Effector memory CD4-positive, alpha-beta T cell (primary cell): ENCODE results near the gene PCNT.

Experiments
- DNase-seq, 3 donors: peaks; one replicate each; pipeline ENCODE4 v3.0.0-alpha.2; 2020
- H3K27ac ChIP-seq: 2 replicates; pipeline ENCODE4 v1.7.0; 2013; ENCODE audit warnings: mild to moderate bottlenecking, low read length, moderate library complexity; ENCODE audit not compliant: insufficient read depth, poor library complexity, severe bottlenecking
- H3K27me3 ChIP-seq: replicated peaks from 2 replicates; pipeline ENCODE4 v1.7.0; 2013; ENCODE audit warnings: mild to moderate bottlenecking, low read length; ENCODE audit not compliant: insufficient read depth, control insufficient read depth, poor library complexity, severe bottlenecking
- H3K36me3 ChIP-seq: 2 replicates; pipeline ENCODE4 v1.7.0; 2013; ENCODE audit warnings: mild to moderate bottlenecking, low read length, moderate library complexity; ENCODE audit not compliant: control insufficient read depth, insufficient read depth
- H3K4me1 ChIP-seq: 2 replicates; pipeline ENCODE4 v1.7.0; 2013; ENCODE audit warnings: low read length, mild to moderate bottlenecking; ENCODE audit not compliant: control insufficient read depth, insufficient read depth, poor library complexity, severe bottlenecking
- H3K4me3 ChIP-seq: 2 replicates; pipeline ENCODE4 v1.7.0; 2013; ENCODE audit warnings: low read length, low read depth, mild to moderate bottlenecking; ENCODE audit not compliant: insufficient read depth, poor library complexity, severe bottlenecking
- H3K9me3 ChIP-seq: 2 replicates; pipeline ENCODE4 v1.7.0; 2013; ENCODE audit warnings: mild to moderate bottlenecking, low read length, moderate library complexity; ENCODE audit not compliant: control insufficient read depth

The PCNT gene

GRCh38 chr21:46349134-46349760 lies 25.3 kb downstream of the PCNT start:
- H3K27me3 ChIP-seq = no peaks in the 10 kb centered on the region
- no peak for DNase-seq
- peaks cover 84% of the 10 kb centered on the region for H3K36me3 ChIP-seq
- no peak overlapping the region for H3K4me3 ChIP-seq
- H3K4me1 ChIP-seq = no peaks in the 10 kb centered on the region
- H3K9me3 ChIP-seq = no peaks in the 10 kb centered on the region
- H3K27ac ChIP-seq = no peak overlapping the region

GRCh38 chr21:46350571-46350970 lies 26.6 kb downstream of the PCNT start:
- H3K27ac ChIP-seq = no peak overlapping the region

GRCh38 chr21:46350981-46351380 lies 27.0 kb downstream of the PCNT start:
- H3K4me1 ChIP-seq = no peaks in the 10 kb centered on the region
- no peak overlapping the region for H3K27ac ChIP-seq
- peaks cover 93% of the 10 kb centered on the region for H3K36me3 ChIP-seq
- no peak overlapping the region for H3K4me3 ChIP-seq
- no peaks in the 10 kb centered on the region for H3K9me3 ChIP-seq
- H3K27me3 ChIP-seq = no peaks in the 10 kb centered on the region
- no peak for DNase-seq

More at GRCh38 chr21:46350571-46350970, 26.6 kb downstream of the PCNT start:
- Histone ChIP-seq H3K4me3 (no peak overlapping the region), H3K27me3 (no peaks in the 10 kb centered on the region), H3K9me3 (no peaks in the 10 kb centered on the region), H3K4me1 (no peaks in the 10 kb centered on the region), H3K36me3 (peaks cover 95% of the 10 kb centered on the region)
- no peak for DNase-seq

- H3K36me3 ChIP-seq = peaks cover 93% of the 10 kb centered on the region
- H3K4me1 ChIP-seq = no peaks in the 10 kb centered on the region
- no peaks in the 10 kb centered on the region for H3K27me3 ChIP-seq
- no peak for DNase-seq
- H3K4me3 ChIP-seq = no peak overlapping the region
- no peaks in the 10 kb centered on the region for H3K9me3 ChIP-seq
- H3K27ac ChIP-seq = no peak overlapping the region
Measured at GRCh38 chr21:46351476-46352163, 27.7 kb downstream of the PCNT start.

GRCh38 chr21:46352164-46352515 lies 28.2 kb downstream of the PCNT start:
- no peaks in the 10 kb centered on the region for H3K4me1 ChIP-seq
- peaks cover 93% of the 10 kb centered on the region for H3K36me3 ChIP-seq
- no peaks in the 10 kb centered on the region for H3K9me3 ChIP-seq
- no peaks in the 10 kb centered on the region for H3K27me3 ChIP-seq
- H3K4me3 ChIP-seq = no peak overlapping the region
- DNase-seq = no peak
- H3K27ac ChIP-seq = no peak overlapping the region

- no peaks in the 10 kb centered on the region for H3K9me3 ChIP-seq
- no peak overlapping the region for H3K4me3 ChIP-seq
- H3K27me3 ChIP-seq = no peaks in the 10 kb centered on the region
- DNase-seq = no peak
- H3K27ac ChIP-seq = no peak overlapping the region
- H3K36me3 ChIP-seq = peaks cover 93% of the 10 kb centered on the region
- H3K4me1 ChIP-seq = no peaks in the 10 kb centered on the region
Measured at GRCh38 chr21:46352913-46353312, 29.0 kb downstream of the PCNT start.

- DNase-seq = no peak
- Histone ChIP-seq H3K9me3 (no peaks in the 10 kb centered on the region), H3K36me3 (peaks cover 89% of the 10 kb centered on the region), H3K27me3 (no peaks in the 10 kb centered on the region), H3K4me1 (no peaks in the 10 kb centered on the region), H3K4me3 (no peak overlapping the region), H3K27ac (no peak overlapping the region)
Measured at GRCh38 chr21:46354046-46354445, 30.1 kb downstream of the PCNT start.

GRCh38 chr21:46354518-46354917 lies 30.6 kb downstream of the PCNT start:
- Histone ChIP-seq H3K4me1 (no peaks in the 10 kb centered on the region), H3K36me3 (peaks cover 84% of the 10 kb centered on the region)

GRCh38 chr21:46355161-46356004 lies 31.4 kb downstream of the PCNT start:
- no peak overlapping the region for H3K4me3 ChIP-seq
- H3K27ac ChIP-seq = no peak overlapping the region
- DNase-seq = no peak
- no peaks in the 10 kb centered on the region for H3K4me1 ChIP-seq
- peaks cover 78% of the 10 kb centered on the region for H3K36me3 ChIP-seq
- H3K27me3 ChIP-seq = no peaks in the 10 kb centered on the region
- H3K9me3 ChIP-seq = no peaks in the 10 kb centered on the region

More at GRCh38 chr21:46354518-46354917, 30.6 kb downstream of the PCNT start:
- Histone ChIP-seq H3K27me3 (no peaks in the 10 kb centered on the region), H3K9me3 (no peaks in the 10 kb centered on the region), H3K4me3 (no peak overlapping the region), H3K27ac (no peak overlapping the region)
- DNase-seq = no peak

- Histone ChIP-seq H3K4me1 (no peaks in the 10 kb centered on the region), H3K36me3 (peaks cover 72% of the 10 kb centered on the region), H3K27ac (no peak overlapping the region)
Measured at GRCh38 chr21:46356005-46356338, 32.0 kb downstream of the PCNT start.

More at GRCh38 chr21:46356005-46356338, 32.0 kb downstream of the PCNT start:
- Histone ChIP-seq H3K9me3 (no peaks in the 10 kb centered on the region), H3K4me3 (no peak overlapping the region), H3K27me3 (no peaks in the 10 kb centered on the region)
- DNase-seq = no peak
